ENCODE results near the gene ZNF219. TPM values are rescaled to one million over a fixed set of nuclear protein-coding genes. Genes with fewer than 3 reads are reported as not detected.
A peak's percentile ranks its signal among the peaks of the same experiment; 100 is the strongest.

ZNF219 gene
- total and polyA plus RNA-seq, 2 of the 13 experiments (the other 11 are each of a cell fraction or from before 2014, with no cell fraction given), result 34.5 to 36.6 TPM

GRCh38 chr14:21071225-21072030 is 27.0 kb downstream of the ZNF219 start (continued):
- 0 out of 2 replicates have a peak, but pooled peaks have one; percentile 10 for TF ChIP-seq PAXIP1 (CRISPR knock-in tag; conservative IDR thresholded peaks at IDR 0.05)
- no peak for TF ChIP-seq CHD2 (IDR thresholded peaks at IDR 0.05; ENCODE audit: low read depth, low read length)
- TF ChIP-seq ZXDC (CRISPR knock-in tag; IDR thresholded peaks at IDR 0.05), result 0 out of 2 replicates have a peak, but pooled peaks have one; percentile 12
- TF ChIP-seq ZNF646 (CRISPR knock-in tag; IDR thresholded peaks at IDR 0.05), result no peak
- TF ChIP-seq HNRNPL (IDR thresholded peaks at IDR 0.05; ENCODE audit: low read depth, low read length), result peak; percentile 99
- no peak for TF ChIP-seq ZNF567 (CRISPR knock-in tag; IDR thresholded peaks at IDR 0.05; ENCODE audit: borderline replicate concordance)
- TF ChIP-seq MXI1 (IDR thresholded peaks at IDR 0.05; ENCODE audit: borderline replicate concordance, low read depth, low read length), result 0 out of 3 replicates have a peak, but pooled peaks have one; percentile 18
- TF ChIP-seq RCOR2 (CRISPR knock-in tag; IDR thresholded peaks at IDR 0.05), result 0 out of 2 replicates have a peak, but pooled peaks have one; percentile 13
- TF ChIP-seq U2AF1 (optimal IDR thresholded peaks at IDR 0.05; ENCODE audit: low read depth, low read length), result peak; percentile 19
- 0 out of 2 replicates have a peak, but pooled peaks have one; percentile 40 for TF ChIP-seq ZMYM4 (CRISPR knock-in tag; IDR thresholded peaks at IDR 0.05)
- 0 out of 2 replicates have a peak, but pooled peaks have one; percentile 50 for TF ChIP-seq ZNF280D (CRISPR knock-in tag; IDR thresholded peaks at IDR 0.05)

Measured in HepG2 (cell line).